HL-60 (cell line): Measurements from ENCODE around the gene MYH15.

Experiments used
- POLR2AphosphoS5 ChIP-seq: IDR thresholded peaks from 2 replicates; pipeline ENCODE4 v1.6.1; 2012; ENCODE audit warnings: low read depth
- REST ChIP-seq: IDR thresholded peaks from 2 replicates; pipeline ENCODE4 v1.6.1; 2012; ENCODE audit warnings: low read depth; ENCODE audit not compliant: insufficient replicate concordance
- TF ChIP-seq, protein P1 (sequence below): IDR thresholded peaks from one replicate; pipeline ENCODE4 v1.5.1; 2011; ENCODE audit warnings: low read length, control low read depth, inconsistent platforms; ENCODE audit not compliant: insufficient read depth

DNA sequence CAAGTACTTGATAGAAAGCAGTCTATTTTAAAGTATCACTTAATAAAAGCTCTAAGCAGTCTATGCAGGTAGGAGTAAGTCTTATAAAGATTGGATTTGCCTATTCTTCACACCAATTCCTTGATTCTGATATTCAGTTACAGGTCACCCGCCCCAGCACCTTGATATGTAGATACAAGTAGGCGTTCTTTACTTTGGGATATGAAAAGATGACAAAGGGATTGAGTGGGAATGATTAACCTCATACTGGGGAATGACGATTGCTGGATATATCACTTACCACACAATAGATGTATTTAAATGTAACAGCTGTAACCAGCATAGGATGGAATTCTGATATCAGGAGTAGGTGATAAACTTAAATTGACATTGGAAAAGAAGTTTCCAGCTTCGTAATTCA is 166.9 kb downstream of the MYH15 start:
- TF ChIP-seq, protein P1, sequence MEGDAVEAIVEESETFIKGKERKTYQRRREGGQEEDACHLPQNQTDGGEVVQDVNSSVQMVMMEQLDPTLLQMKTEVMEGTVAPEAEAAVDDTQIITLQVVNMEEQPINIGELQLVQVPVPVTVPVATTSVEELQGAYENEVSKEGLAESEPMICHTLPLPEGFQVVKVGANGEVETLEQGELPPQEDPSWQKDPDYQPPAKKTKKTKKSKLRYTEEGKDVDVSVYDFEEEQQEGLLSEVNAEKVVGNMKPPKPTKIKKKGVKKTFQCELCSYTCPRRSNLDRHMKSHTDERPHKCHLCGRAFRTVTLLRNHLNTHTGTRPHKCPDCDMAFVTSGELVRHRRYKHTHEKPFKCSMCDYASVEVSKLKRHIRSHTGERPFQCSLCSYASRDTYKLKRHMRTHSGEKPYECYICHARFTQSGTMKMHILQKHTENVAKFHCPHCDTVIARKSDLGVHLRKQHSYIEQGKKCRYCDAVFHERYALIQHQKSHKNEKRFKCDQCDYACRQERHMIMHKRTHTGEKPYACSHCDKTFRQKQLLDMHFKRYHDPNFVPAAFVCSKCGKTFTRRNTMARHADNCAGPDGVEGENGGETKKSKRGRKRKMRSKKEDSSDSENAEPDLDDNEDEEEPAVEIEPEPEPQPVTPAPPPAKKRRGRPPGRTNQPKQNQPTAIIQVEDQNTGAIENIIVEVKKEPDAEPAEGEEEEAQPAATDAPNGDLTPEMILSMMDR, result no peak
- TF ChIP-seq POLR2AphosphoS5 (no peak), REST (no peak)
